Aorta (tissue), 5 donors: ENCODE data around the gene TTC12. TPM values are rescaled to one million over a fixed set of nuclear protein-coding genes. Genes with fewer than 3 reads are reported as not detected.

Experiments
- ATAC-seq: fragments of 200-7000 bp; cut with Tn5 transposase; one replicate; pipeline ENCODE4 v1.9.1; 2022; ENCODE audit warnings: moderate library complexity; ENCODE audit not compliant: low FRiP score
- DNase-seq, 2 donors: peaks; one replicate each; pipeline ENCODE4 v3.0.0-alpha.2; 2020
- H3K27ac ChIP-seq, 2 donors: one replicate each; pipeline ENCODE4 v1.5.1; 2013; ENCODE audit warnings: low read length in 2 of 2, mild to moderate bottlenecking in 2 of 2, moderate library complexity in 2 of 2, control low read depth in 1 of 2, inconsistent platforms in 1 of 2, low read depth in 1 of 2
- H3K27me3 ChIP-seq, 2 donors: one replicate each; pipeline ENCODE4 v1.6.1; 2013; ENCODE audit warnings: control low read depth in 1 of 2, low read length in 1 of 2, mild to moderate bottlenecking in 1 of 2, moderate library complexity in 1 of 2; ENCODE audit not compliant: insufficient read depth in 2 of 2, control insufficient read depth in 1 of 2
- H3K36me3 ChIP-seq, 2 donors: one replicate each; pipeline ENCODE4 v1.6.1; 2013; ENCODE audit warnings: control low read depth in 1 of 2, low read length in 1 of 2, mild to moderate bottlenecking in 1 of 2; ENCODE audit not compliant: insufficient read depth in 2 of 2, control insufficient read depth in 1 of 2
- H3K4me1 ChIP-seq, 2 donors: one replicate each; pipeline ENCODE4 v1.6.1; 2013; ENCODE audit warnings: low read length in 2 of 2, control low read depth in 1 of 2, mild to moderate bottlenecking in 1 of 2, moderate library complexity in 1 of 2; ENCODE audit not compliant: insufficient read depth in 2 of 2, control insufficient read depth in 1 of 2
- H3K4me3 ChIP-seq, 2 donors: one replicate each; pipeline ENCODE4 v1.5.1; 2013; ENCODE audit warnings: low read length in 2 of 2, control low read depth in 1 of 2, mild to moderate bottlenecking in 1 of 2
- H3K9me3 ChIP-seq: one replicate; pipeline ENCODE4 v1.6.1; 2013; ENCODE audit warnings: mild to moderate bottlenecking, low read length; ENCODE audit not compliant: control insufficient read depth
- WGBS, 2 donors: extraction: QIAGEN DNeasy Blood & Tissue Kit; methylation state at CpG; one replicate each; pipeline ENCODE4 v1.1.7; 2013; 5-methylcytosine and 5-hydroxymethylcytosine counted together
- intact Hi-C, 2 donors: fragments of 100-400 bp; cut with DNase I; formaldehyde crosslinking; loops; one replicate each; pipeline versions ENCODE4 v1.14.2 to v1.15.0; 2022
- polyA plus RNA-seq, 2 donors: library from polyadenylated mRNA; stranded (reverse); fragments of 200-250 nt; gene quantifications; one replicate each; pipeline ENCODE4 v1.2.3, GENCODE V29; 2013
- total RNA-seq, 2 donors: library from RNA; stranded (reverse); fragmentation: NEBNext Ultra II Directional; extraction: Animal tissue kit (Norgen Biotek cat#: 25700); gene quantifications; one replicate each; pipeline ENCODE4 v1.2.1, GENCODE V29; 2021
- donor health status: healthy with polysubstance abuse.
- donor health status: Bipolar disorder and iron deficiency.
- donor health status: DM: no; HTN: no; CAD: no.
- donor health status: DM: no; HTN: no; CAD: no.
- donor health status: DM: yes; HTN: yes; CAD: no.

TTC12 gene
- total and polyA plus RNA-seq, 4 donors, result 7.3 to 24.7 (median 10.3) TPM

DNA sequence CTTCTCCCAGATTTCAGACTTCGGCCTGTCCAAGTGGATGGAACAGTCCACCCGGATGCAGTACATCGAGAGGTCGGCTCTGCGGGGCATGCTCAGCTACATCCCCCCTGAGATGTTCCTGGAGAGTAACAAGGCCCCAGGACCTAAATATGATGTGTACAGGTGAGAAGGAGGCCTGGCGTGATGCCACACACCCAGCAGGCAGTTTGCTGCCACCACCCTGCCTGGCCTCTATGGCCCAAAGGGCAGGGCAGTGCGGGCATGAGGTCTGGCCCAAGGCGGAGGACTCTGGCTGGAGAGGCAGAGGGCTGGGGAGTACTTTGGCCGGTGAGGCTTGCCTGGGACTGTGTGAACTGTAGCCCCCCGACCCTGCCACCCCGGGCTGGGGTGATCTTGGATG is 80.5 kb downstream of the TTC12 start:
- no peak overlapping the region for H3K4me3 ChIP-seq
- intact Hi-C loops, result no loop called here
- H3K27me3 ChIP-seq, result no peaks in the 10 kb centered on the region
- no peaks in the 10 kb centered on the region for H3K36me3 ChIP-seq
- ATAC-seq, result no peak
- H3K9me3 ChIP-seq, result no peaks in the 10 kb centered on the region
- no peaks in the 10 kb centered on the region for H3K4me1 ChIP-seq
- H3K27ac ChIP-seq, result no peak overlapping the region
- no peak for DNase-seq
- WGBS, 2 donors, result 92 to 93% methylated on average over 11 of the region's 11 CpGs

GRCh38 chr11:113395782-113396336 is 81.5 kb downstream of the TTC12 start:
- H3K9me3 ChIP-seq, result no peaks in the 10 kb centered on the region
- H3K27me3 ChIP-seq, result no peaks in the 10 kb centered on the region
- ATAC-seq (no peak), DNase-seq (no peak)
- intact Hi-C loops, result no loop called here
- 91 to 93% methylated on average over 9 of the region's 9 CpGs for WGBS, 2 donors
- no peak overlapping the region for H3K4me3 ChIP-seq
- H3K36me3 ChIP-seq, result no peaks in the 10 kb centered on the region
- no peak overlapping the region for H3K27ac ChIP-seq
- H3K4me1 ChIP-seq, result no peaks in the 10 kb centered on the region

DNA sequence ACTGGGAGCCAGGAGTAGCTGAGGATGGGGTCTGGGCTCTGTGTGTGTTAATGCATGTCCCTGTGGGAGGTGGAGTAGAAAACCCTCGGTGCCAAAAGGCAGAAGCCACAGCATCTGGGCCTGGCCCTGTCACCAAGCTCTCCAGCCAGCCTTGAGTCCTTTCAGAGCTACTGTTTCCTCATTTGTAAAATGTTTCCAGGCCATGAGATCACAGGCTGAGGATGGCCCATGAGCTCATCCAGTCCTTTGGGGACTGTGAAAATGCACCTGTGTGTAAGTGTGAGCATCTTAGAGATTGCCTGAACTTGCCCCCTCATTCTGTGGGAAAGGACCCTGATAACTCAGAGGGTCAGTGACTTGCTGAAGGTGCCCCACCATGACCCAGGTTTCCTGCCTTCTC is 82.3 kb downstream of the TTC12 start:
- H3K27me3 ChIP-seq, result no peaks in the 10 kb centered on the region
- intact Hi-C loops, result no loop called here
- H3K36me3 ChIP-seq, result no peaks in the 10 kb centered on the region
- H3K4me3 ChIP-seq, result no peak overlapping the region
- ATAC-seq (no peak), DNase-seq (no peak)
- H3K4me1 ChIP-seq, result no peaks in the 10 kb centered on the region
- H3K27ac ChIP-seq, result no peak overlapping the region
- WGBS, 2 donors, result 50 to 59% methylated on average over 1 of the region's 1 CpG
- no peaks in the 10 kb centered on the region for H3K9me3 ChIP-seq

GRCh38 chr11:113397212-113397611 is 82.8 kb downstream of the TTC12 start:
- DNase-seq, result no peak
- no peaks in the 10 kb centered on the region for H3K9me3 ChIP-seq
- H3K4me1 ChIP-seq, result no peaks in the 10 kb centered on the region
- no peak overlapping the region for H3K27ac ChIP-seq
- 74 to 80% methylated on average over 7 of the region's 7 CpGs for WGBS, 2 donors
- intact Hi-C loops, result no loop called here
- no peaks in the 10 kb centered on the region for H3K36me3 ChIP-seq
- no peaks in the 10 kb centered on the region for H3K27me3 ChIP-seq
- no peak overlapping the region for H3K4me3 ChIP-seq
- ATAC-seq, result no peak

GRCh38 chr11:113397821-113398220 is 83.4 kb downstream of the TTC12 start:
- H3K9me3 ChIP-seq, result no peaks in the 10 kb centered on the region
- H3K4me1 ChIP-seq, result no peaks in the 10 kb centered on the region
- WGBS, 2 donors, result 94 to 96% methylated on average over 4 of the region's 4 CpGs
- intact Hi-C loops, result no loop called here
- no peak overlapping the region for H3K27ac ChIP-seq
- DNase-seq (no peak), ATAC-seq (no peak)
- H3K36me3 ChIP-seq, result no peaks in the 10 kb centered on the region
- H3K4me3 ChIP-seq, result no peak overlapping the region
- no peaks in the 10 kb centered on the region for H3K27me3 ChIP-seq

DNA sequence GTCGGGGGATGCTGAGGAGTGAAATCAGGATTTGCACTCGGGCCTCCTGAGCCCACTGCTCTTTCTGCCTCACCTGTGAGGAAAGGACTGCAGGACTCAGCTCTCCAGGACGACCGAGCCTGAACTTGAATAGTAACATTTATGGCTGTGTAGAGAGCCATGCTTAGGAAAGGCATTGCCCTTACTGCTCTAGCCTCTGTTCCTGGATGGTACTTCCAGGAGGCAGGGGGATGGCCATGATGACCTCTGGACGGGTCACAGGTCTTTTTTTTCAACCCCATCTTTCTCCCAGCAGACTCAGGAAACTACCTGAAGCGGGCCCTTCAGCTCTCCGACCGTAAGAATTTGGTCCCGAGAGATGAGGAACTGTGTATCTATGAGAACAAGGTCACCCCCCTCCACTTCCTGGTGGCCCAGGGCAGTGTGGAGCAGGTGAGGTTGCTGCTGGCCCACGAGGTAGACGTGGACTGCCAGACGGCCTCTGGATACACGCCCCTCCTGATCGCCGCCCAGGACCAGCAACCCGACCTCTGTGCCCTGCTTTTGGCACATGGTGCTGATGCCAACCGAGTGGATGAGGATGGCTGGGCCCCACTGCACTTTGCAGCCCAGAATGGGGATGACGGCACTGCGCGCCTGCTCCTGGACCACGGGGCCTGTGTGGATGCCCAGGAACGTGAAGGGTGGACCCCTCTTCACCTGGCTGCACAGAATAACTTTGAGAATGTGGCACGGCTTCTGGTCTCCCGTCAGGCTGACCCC is 84.5 kb downstream of the TTC12 start:
- H3K27me3 ChIP-seq, result no peaks in the 10 kb centered on the region
- WGBS, 2 donors, result 85 to 86% methylated on average over 24 of the region's 24 CpGs
- DNase-seq (no peak), ATAC-seq (no peak)
- intact Hi-C loops, result no loop called here
- H3K9me3 ChIP-seq, result no peaks in the 10 kb centered on the region
- no peak overlapping the region for H3K4me3 ChIP-seq
- no peak overlapping the region for H3K27ac ChIP-seq
- H3K4me1 ChIP-seq, result no peaks in the 10 kb centered on the region
- no peaks in the 10 kb centered on the region for H3K36me3 ChIP-seq

DNA sequence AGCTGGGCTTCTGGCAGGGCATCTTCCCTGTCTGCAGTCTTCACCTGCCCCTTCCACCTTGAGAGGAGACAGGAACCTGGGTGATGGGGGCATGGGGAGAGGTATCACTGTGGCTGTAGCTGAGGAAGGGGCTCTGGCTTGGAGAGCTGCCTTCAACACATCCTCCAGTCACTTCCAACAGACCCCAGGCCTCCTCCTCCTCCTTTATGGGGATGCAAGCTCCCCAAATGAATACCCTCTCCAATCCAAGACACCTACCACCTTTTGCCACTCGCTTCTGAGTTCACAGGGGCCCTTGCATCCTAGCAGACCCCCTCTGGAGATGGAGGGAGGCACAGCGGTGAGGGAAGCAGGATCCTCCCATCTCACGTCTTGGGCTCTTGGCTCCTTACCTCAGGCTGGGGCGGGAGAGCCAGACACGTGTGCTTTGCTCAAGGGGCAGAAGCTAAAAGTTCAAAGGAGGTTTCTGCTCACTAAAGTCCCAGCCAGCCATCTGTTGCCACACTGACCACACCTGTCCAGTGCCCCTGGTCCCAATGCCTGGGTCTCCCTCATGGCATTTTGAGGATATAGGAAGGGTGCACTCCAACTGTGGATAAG is 86.3 kb downstream of the TTC12 start:
- intact Hi-C loops, result no loop called here
- DNase-seq (no peak), ATAC-seq (no peak)
- WGBS, 2 donors, result 69 to 71% methylated on average over 5 of the region's 5 CpGs
- Histone ChIP-seq H3K27me3 (no peaks in the 10 kb centered on the region), H3K9me3 (no peaks in the 10 kb centered on the region), H3K36me3 (no peaks in the 10 kb centered on the region), H3K4me3 (no peak overlapping the region), H3K4me1 (no peaks in the 10 kb centered on the region), H3K27ac (no peak overlapping the region)

DNA sequence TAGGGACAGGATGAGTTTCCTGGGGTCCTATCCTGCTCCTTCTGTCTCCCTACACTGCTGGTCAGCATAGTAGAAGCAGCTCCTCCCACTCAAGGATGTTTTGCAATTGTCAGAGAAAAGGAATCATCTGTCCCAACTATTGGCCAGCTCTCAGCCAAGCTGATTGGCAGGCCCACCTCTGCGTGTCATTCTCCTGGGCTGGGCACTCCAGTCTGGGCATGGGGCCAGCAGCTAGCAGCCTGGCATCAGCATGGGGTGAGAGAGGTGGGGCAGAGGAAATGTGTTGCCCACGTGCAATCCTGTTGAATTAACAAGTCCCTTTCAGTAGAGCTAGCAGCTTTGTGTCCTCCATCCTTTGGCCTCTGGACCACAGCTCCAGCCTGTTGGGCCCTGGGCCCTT is 87.3 kb downstream of the TTC12 start:
- WGBS, 2 donors, result 0 to 1% methylated on average over 2 of the region's 2 CpGs
- H3K4me1 ChIP-seq, result no peaks in the 10 kb centered on the region
- no peaks in the 10 kb centered on the region for H3K9me3 ChIP-seq
- H3K4me3 ChIP-seq, result no peak overlapping the region
- no peak overlapping the region for H3K27ac ChIP-seq
- DNase-seq (peak in 1 of 2 donors; percentile 65), ATAC-seq (no peak)
- no peaks in the 10 kb centered on the region for H3K27me3 ChIP-seq
- H3K36me3 ChIP-seq, result no peaks in the 10 kb centered on the region
- intact Hi-C loops, result no loop called here

- Histone ChIP-seq H3K4me1 (no peaks in the 10 kb centered on the region), H3K27ac (no peak overlapping the region), H3K27me3 (no peaks in the 10 kb centered on the region), H3K36me3 (no peaks in the 10 kb centered on the region), H3K9me3 (no peaks in the 10 kb centered on the region), H3K4me3 (no peak overlapping the region)
- WGBS, 2 donors, result 88 to 90% methylated on average over 7 of the region's 7 CpGs
- no peak for ATAC-seq
- intact Hi-C loops, result no loop called here
- no peak for DNase-seq
Measured at GRCh38 chr11:113404859-113405430, 90.6 kb downstream of the TTC12 start.
